ENCODE data around the gene CCDC158. TPM values are rescaled to one million over a fixed set of nuclear protein-coding genes. Genes with fewer than 3 reads are reported as not detected.

The CCDC158 gene
- total RNA-seq, 1 donor from 2014 or later = not detected

DNA sequence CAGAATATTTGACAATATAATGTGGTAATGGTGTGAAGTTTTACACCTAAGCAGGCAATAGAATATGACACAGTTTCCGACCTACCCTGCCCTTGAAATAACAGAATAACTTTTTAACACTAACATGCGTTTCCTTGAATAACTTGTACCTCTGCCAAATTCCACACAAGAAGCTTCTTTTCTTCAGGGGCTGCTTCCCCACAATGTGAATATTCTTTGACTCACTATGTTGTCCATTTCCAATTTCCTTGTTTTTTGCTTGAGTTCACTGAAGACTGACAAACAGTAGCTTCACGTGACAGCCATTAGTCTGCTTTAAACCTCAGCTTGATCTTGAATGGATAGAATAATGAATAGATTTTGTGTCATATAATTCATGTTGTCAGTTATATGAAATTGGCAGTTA, 28.4 kb upstream of the CCDC158 start:
- TF ChIP-seq, protein P1, sequence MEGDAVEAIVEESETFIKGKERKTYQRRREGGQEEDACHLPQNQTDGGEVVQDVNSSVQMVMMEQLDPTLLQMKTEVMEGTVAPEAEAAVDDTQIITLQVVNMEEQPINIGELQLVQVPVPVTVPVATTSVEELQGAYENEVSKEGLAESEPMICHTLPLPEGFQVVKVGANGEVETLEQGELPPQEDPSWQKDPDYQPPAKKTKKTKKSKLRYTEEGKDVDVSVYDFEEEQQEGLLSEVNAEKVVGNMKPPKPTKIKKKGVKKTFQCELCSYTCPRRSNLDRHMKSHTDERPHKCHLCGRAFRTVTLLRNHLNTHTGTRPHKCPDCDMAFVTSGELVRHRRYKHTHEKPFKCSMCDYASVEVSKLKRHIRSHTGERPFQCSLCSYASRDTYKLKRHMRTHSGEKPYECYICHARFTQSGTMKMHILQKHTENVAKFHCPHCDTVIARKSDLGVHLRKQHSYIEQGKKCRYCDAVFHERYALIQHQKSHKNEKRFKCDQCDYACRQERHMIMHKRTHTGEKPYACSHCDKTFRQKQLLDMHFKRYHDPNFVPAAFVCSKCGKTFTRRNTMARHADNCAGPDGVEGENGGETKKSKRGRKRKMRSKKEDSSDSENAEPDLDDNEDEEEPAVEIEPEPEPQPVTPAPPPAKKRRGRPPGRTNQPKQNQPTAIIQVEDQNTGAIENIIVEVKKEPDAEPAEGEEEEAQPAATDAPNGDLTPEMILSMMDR (IDR thresholded peaks at IDR 0.05) = no peak
- no peaks in the 10 kb centered on the region for H3K36me3 Mint-ChIP-seq (ENCODE audit: low read depth)
- no peak for DNase-seq (ENCODE audit: low spot score)
- H3K4me3 Mint-ChIP-seq (ENCODE audit: unreplicated experiment) = no peak overlapping the region
- no peaks in the 10 kb centered on the region for H3K27me3 Mint-ChIP-seq (ENCODE audit: low read depth)
- H3K4me1 Mint-ChIP-seq (ENCODE audit: low read depth) = peaks cover 51% of the 10 kb centered on the region
- H3K9me3 Mint-ChIP-seq (ENCODE audit: low read depth) = no peaks in the 10 kb centered on the region
- H3K27ac Mint-ChIP-seq (ENCODE audit: unreplicated experiment) = peak overlapping the region; percentile 62

DNA sequence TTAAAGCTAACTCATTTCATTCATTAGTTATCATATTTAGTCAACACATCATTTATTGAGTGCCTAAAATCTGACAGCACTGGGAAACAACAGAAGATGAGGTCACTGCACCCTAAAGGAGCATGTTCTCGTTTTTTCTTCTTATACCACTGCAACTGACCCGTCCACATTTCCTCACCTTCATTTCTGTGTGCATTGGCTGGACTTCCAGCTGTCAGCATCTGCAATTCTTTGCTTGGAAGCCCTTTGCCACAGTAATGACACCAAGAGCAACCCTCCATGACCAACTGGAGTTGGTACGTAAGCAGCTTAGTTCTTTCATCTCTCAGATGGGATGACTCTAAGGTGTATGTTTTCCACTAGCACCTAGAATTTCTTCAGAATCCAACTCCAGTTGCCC, 27.3 kb upstream of the CCDC158 start:
- TF ChIP-seq, protein P1 (IDR thresholded peaks at IDR 0.05) = no peak
- Mint-ChIP-seq H3K4me1 (ENCODE audit: low read depth) (peaks cover 51% of the 10 kb centered on the region), H3K27ac (ENCODE audit: unreplicated experiment) (no peak overlapping the region), H3K9me3 (ENCODE audit: low read depth) (no peaks in the 10 kb centered on the region), H3K36me3 (ENCODE audit: low read depth) (no peaks in the 10 kb centered on the region), H3K27me3 (ENCODE audit: low read depth) (no peaks in the 10 kb centered on the region), H3K4me3 (ENCODE audit: unreplicated experiment) (no peak overlapping the region)
- DNase-seq (ENCODE audit: low spot score) = no peak

DNA sequence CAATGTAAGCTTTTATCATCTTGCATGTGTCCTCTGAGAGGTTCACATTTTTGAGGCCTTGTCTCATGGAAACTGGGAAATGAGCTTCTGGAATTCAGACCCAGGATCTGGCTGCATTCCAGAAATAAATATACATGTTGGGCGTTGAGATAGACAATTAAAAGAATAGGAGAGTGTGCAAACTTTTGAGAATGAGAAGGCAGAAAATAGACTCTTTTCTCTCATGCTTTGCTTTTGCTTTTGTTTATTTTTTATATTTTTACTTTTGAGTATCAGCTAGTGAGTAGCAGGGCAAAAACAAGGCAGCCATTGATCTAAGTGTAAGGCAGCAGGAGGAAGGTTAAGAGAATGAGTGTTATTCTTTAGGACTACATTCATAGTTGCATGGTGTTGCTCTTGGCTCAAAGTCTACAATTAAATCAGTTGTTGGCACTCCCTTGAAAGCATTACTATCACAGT, 26.5 kb upstream of the CCDC158 start:
- no peak for DNase-seq (ENCODE audit: low spot score)
- no peaks in the 10 kb centered on the region for H3K27me3 Mint-ChIP-seq (ENCODE audit: low read depth)
- peak overlapping the region; percentile 72 for H3K27ac Mint-ChIP-seq (ENCODE audit: unreplicated experiment)
- TF ChIP-seq, protein P1 (IDR thresholded peaks at IDR 0.05) = no peak
- H3K4me3 Mint-ChIP-seq (ENCODE audit: unreplicated experiment) = no peak overlapping the region
- H3K4me1 Mint-ChIP-seq (ENCODE audit: low read depth) = peaks cover 51% of the 10 kb centered on the region
- H3K9me3 Mint-ChIP-seq (ENCODE audit: low read depth) = no peaks in the 10 kb centered on the region
- H3K36me3 Mint-ChIP-seq (ENCODE audit: low read depth) = no peaks in the 10 kb centered on the region

DNA sequence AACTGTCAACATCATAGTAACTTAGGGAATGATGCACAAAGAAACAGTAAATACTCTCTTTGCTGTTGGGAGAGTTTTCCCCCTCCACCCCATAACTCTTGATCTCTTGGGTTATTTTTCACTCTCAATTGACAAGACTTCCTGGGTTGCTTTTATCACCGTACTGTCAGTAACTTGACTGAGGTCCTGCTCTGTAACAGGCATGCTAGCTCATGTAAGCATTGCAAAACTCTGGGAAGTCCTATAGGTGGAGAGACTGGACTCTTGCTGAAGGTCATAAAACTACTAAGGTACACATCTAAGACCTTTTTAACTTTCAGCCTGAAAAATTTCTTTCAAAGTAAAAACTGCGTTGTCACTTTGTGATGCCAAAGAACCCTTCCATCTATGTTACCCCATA, 25.0 kb upstream of the CCDC158 start:
- Mint-ChIP-seq H3K9me3 (ENCODE audit: low read depth) (no peaks in the 10 kb centered on the region), H3K27me3 (ENCODE audit: low read depth) (no peaks in the 10 kb centered on the region), H3K4me3 (ENCODE audit: unreplicated experiment) (no peak overlapping the region), H3K36me3 (ENCODE audit: low read depth) (peaks cover 2% of the 10 kb centered on the region), H3K4me1 (ENCODE audit: low read depth) (peaks cover 51% of the 10 kb centered on the region), H3K27ac (ENCODE audit: unreplicated experiment) (no peak overlapping the region)
- no peak for DNase-seq (ENCODE audit: low spot score)
- TF ChIP-seq, protein P1 (IDR thresholded peaks at IDR 0.05) = no peak

DNA sequence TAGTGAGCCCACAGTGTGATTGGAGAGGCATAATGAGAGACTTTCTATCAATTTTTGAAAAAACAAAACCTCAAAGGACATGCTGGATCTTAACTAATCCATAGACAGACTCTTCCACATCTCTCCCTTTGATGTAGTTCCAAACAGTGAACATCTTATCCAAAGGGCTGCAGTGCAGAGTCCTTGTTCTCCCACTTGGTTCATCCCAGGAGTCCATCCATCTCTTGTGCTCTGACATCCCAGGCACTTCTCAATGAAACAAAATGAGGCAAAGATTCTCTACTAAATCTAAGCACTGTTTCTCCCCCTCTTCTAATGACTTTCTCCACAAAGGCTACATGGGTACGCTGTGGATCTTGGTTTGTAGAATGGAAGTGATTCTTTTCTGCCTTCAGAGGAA, 22.4 kb upstream of the CCDC158 start:
- no peaks in the 10 kb centered on the region for H3K27me3 Mint-ChIP-seq (ENCODE audit: low read depth)
- no peak overlapping the region for H3K27ac Mint-ChIP-seq (ENCODE audit: unreplicated experiment)
- H3K36me3 Mint-ChIP-seq (ENCODE audit: low read depth) = peaks cover 2% of the 10 kb centered on the region
- TF ChIP-seq, protein P1 (IDR thresholded peaks at IDR 0.05) = no peak
- peaks cover 27% of the 10 kb centered on the region for H3K4me1 Mint-ChIP-seq (ENCODE audit: low read depth)
- peaks cover 6% of the 10 kb centered on the region for H3K9me3 Mint-ChIP-seq (ENCODE audit: low read depth)
- no peak for DNase-seq (ENCODE audit: low spot score)
- no peak overlapping the region for H3K4me3 Mint-ChIP-seq (ENCODE audit: unreplicated experiment)

Data from chondrocyte (in vitro differentiated cells).